Measurements from ENCODE around the gene PFKFB1. TPM values are rescaled to one million over a fixed set of nuclear protein-coding genes. Genes with fewer than 3 reads are reported as not detected.

Gene PFKFB1
- total RNA-seq, 1 experiment from 2014 or later: not detected

DNA sequence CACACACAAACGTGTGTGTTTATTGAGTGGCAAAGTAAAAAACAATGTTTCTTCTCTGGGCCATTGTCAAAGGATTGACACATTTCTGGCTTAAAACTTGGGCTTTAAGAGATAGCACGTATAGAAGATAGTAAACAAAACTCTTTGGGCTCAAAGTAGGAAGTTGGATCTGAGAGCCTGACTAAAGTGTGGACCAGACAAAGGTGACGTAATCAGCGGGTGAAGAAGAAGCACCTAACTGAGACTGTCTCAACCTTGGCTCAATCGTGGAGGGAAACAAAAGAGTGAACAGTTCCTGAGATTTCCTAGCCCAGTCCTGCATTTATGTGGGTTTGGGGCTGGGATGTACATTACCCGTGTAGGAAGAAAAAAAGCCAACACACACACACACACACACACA lies 13.7 kb downstream of the PFKFB1 start:
- Histone ChIP-seq H3K4me1 (ENCODE audit: insufficient read depth, low read length, poor library complexity, severe bottlenecking) (no peaks in the 10 kb centered on the region), H3K27me3 (replicated peaks; ENCODE audit: insufficient read depth, low read depth, low read length, poor library complexity) (no peaks in the 10 kb centered on the region), H3K36me3 (ENCODE audit: insufficient read depth, low read length, poor library complexity, severe bottlenecking) (no peaks in the 10 kb centered on the region), H3K27ac (ENCODE audit: low read depth, low read length, poor library complexity, severe bottlenecking) (no peak overlapping the region), H3K9me3 (ENCODE audit: low read depth, low read length, poor library complexity, severe bottlenecking) (peaks cover 3% of the 10 kb centered on the region), H3K4me3 (ENCODE audit: low read depth, low read length, poor library complexity, severe bottlenecking) (no peak overlapping the region)
- CTCF ChIA-PET: no interaction called here
- intact Hi-C loops (cut with micrococcal nuclease; ENCODE audit: unreplicated experiment): no loop called here
- DNase-seq (ENCODE audit: low spot score): no peak
- POLR2A ChIA-PET (ENCODE audit: low non-redundant PET): no interaction called here
- TF ChIP-seq EZH2 (IDR thresholded peaks at IDR 0.05; ENCODE audit: borderline replicate concordance, low read depth, low read length, poor library complexity, severe bottlenecking): no peak
- TF ChIP-seq, protein P1, sequence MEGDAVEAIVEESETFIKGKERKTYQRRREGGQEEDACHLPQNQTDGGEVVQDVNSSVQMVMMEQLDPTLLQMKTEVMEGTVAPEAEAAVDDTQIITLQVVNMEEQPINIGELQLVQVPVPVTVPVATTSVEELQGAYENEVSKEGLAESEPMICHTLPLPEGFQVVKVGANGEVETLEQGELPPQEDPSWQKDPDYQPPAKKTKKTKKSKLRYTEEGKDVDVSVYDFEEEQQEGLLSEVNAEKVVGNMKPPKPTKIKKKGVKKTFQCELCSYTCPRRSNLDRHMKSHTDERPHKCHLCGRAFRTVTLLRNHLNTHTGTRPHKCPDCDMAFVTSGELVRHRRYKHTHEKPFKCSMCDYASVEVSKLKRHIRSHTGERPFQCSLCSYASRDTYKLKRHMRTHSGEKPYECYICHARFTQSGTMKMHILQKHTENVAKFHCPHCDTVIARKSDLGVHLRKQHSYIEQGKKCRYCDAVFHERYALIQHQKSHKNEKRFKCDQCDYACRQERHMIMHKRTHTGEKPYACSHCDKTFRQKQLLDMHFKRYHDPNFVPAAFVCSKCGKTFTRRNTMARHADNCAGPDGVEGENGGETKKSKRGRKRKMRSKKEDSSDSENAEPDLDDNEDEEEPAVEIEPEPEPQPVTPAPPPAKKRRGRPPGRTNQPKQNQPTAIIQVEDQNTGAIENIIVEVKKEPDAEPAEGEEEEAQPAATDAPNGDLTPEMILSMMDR (conservative IDR thresholded peaks at IDR 0.05; ENCODE audit: low read depth, low read length): no peak
- no TSS peak for BruUV-seq (replicated peaks)

DNA sequence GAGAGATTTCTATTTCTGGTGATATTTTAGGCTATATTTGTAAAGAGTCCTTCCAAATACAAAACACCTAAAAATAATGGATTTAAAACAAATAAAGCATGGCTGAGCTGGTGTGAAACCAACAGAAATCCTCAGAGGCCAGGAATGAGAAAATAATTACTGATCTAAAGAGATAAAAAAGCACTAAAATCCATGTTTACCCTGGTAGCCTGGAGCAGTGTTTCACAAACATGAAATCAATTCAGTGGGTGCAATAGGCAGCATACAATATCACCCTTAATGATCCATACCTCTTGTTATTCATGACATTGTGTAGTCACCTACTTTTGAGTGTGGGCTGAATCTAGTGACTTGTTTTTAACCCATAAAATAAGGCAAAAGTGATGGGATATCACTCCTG lies 14.6 kb downstream of the PFKFB1 start:
- H3K36me3 ChIP-seq (ENCODE audit: insufficient read depth, low read length, poor library complexity, severe bottlenecking): no peaks in the 10 kb centered on the region
- no peak for TF ChIP-seq EZH2 (IDR thresholded peaks at IDR 0.05; ENCODE audit: borderline replicate concordance, low read depth, low read length, poor library complexity, severe bottlenecking)
- TF ChIP-seq, protein P1 (conservative IDR thresholded peaks at IDR 0.05; ENCODE audit: low read depth, low read length): no peak
- no peaks in the 10 kb centered on the region for H3K4me1 ChIP-seq (ENCODE audit: insufficient read depth, low read length, poor library complexity, severe bottlenecking)
- ChIA-PET POLR2A (ENCODE audit: low non-redundant PET) (no interaction called here), CTCF (no interaction called here)
- DNase-seq (ENCODE audit: low spot score): no peak
- H3K27me3 ChIP-seq (replicated peaks; ENCODE audit: insufficient read depth, low read depth, low read length, poor library complexity): no peaks in the 10 kb centered on the region
- intact Hi-C loops (cut with micrococcal nuclease; ENCODE audit: unreplicated experiment): no loop called here
- no peak overlapping the region for H3K4me3 ChIP-seq (ENCODE audit: low read depth, low read length, poor library complexity, severe bottlenecking)
- peaks cover 3% of the 10 kb centered on the region for H3K9me3 ChIP-seq (ENCODE audit: low read depth, low read length, poor library complexity, severe bottlenecking)
- no TSS peak for BruUV-seq (replicated peaks)
- H3K27ac ChIP-seq (ENCODE audit: low read depth, low read length, poor library complexity, severe bottlenecking): no peak overlapping the region

DNA sequence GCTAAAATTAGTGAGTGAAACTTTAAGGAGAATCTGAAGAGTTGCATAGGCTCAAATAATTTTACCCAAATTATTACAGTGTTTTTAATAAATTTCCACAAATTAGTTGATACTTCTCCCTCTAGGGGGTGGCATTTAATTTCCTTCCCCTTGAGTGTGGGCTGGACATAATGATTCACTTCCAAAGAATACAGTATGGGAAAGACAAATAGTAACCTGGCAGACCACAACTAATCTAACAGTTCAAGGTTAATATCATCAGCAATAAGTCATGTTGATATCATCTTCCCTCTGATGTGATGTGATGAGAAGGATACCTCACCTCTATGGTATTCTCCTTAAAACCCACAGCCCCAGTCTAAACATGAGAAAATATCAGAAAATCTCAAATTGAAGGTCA lies 15.5 kb downstream of the PFKFB1 start:
- Histone ChIP-seq H3K27me3 (replicated peaks; ENCODE audit: insufficient read depth, low read depth, low read length, poor library complexity) (no peaks in the 10 kb centered on the region), H3K27ac (ENCODE audit: low read depth, low read length, poor library complexity, severe bottlenecking) (no peak overlapping the region), H3K4me1 (ENCODE audit: insufficient read depth, low read length, poor library complexity, severe bottlenecking) (no peaks in the 10 kb centered on the region), H3K36me3 (ENCODE audit: insufficient read depth, low read length, poor library complexity, severe bottlenecking) (no peaks in the 10 kb centered on the region), H3K9me3 (ENCODE audit: low read depth, low read length, poor library complexity, severe bottlenecking) (peaks cover 3% of the 10 kb centered on the region), H3K4me3 (ENCODE audit: low read depth, low read length, poor library complexity, severe bottlenecking) (no peak overlapping the region)
- ChIA-PET POLR2A (ENCODE audit: low non-redundant PET) (no interaction called here), CTCF (no interaction called here)
- TF ChIP-seq, protein P1 (conservative IDR thresholded peaks at IDR 0.05; ENCODE audit: low read depth, low read length): no peak
- no peak for TF ChIP-seq EZH2 (IDR thresholded peaks at IDR 0.05; ENCODE audit: borderline replicate concordance, low read depth, low read length, poor library complexity, severe bottlenecking)
- intact Hi-C loops (cut with micrococcal nuclease; ENCODE audit: unreplicated experiment): no loop called here
- BruUV-seq (replicated peaks): no TSS peak
- DNase-seq (ENCODE audit: low spot score): no peak
